CD4-positive, alpha-beta T cell treated with Interleukin-6 at 100 ng/mL for 8 hours (primary cell): ENCODE measurements around the gene XDH.

Experiments
- DNase-seq: peaks from one replicate; pipeline ENCODE4 v3.0.0-alpha.2; 2020; ENCODE audit warnings: mixed read lengths, low spot score

Gene XDH

DNA sequence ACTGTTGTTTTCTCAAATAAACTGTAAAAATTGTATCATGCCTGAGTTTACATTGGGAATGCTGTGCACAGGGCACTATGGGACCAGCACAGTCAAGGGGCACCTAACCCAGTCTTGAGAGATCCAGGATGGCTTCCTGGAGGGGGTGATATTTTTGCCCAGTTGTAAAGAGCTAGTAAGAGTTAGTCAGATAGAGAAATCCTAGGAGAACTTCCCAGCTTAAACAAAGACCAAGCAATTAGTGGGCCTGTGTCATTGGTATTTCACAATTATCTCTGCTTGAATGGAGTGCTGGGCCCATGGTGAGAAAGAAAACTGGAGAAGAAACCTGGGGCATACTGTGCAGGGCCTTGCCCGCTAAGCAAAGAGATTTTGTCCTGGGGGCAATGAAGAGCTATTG is 12.2 kb downstream of the XDH start:
- no peak for DNase-seq

DNA sequence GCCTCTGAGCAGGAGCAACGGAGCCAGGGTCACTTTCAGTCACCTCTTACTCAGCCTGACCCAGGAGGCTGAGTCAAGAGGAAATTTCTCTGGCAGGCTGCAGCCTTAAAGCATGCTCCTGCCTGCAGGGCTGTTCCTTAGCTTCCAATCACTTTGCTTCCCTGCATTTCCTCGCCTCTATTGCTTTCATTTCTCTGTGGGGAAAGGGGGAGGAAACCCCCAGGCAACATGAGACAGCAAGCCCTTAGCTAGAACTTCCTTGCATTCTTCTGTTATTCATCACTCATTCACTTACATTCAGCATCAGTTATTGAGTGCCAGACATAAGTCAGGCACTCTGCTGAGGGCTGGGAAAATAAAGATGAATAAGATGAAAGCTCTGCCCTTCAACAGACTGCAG is 13.0 kb downstream of the XDH start:
- DNase-seq: no peak

DNA sequence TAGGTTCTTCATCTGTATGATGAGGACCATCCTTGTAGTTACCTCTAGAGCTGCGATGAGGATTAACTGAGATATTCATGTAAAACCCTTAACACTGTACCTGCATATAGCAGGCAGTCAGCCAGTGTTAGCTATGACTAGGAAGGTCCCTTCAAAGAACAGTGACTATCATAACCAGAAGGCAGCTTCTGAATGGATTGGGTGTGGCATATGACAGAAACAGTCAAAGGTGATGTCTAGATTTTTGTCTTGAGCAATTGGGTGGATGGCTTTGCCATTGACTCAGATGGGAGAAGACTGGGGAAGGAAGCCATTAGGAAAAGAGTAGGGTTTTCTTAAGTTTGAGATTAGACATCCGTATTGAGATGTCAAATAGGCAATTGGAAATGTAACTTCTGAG is 15.7 kb downstream of the XDH start:
- no peak for DNase-seq

DNA sequence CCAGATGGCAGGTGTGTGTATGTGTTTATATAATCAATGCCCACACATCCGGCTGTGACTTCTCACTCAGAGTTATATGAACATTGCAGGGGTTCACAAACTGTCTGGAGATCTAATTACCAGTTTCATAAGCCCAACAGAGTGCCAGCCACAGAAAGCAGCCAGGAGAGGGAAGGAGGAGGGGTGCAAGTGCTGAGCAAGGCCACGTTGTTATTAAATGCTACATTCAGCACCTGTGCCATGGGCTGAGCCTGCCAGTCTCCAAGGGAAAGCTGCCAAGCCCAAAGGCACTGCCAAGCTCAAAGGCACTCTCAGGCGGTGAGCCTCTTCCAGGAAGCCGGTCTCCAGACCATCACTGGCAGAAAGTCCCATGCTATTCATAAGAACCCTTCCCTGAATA is 17.4 kb downstream of the XDH start:
- DNase-seq: no peak

DNA sequence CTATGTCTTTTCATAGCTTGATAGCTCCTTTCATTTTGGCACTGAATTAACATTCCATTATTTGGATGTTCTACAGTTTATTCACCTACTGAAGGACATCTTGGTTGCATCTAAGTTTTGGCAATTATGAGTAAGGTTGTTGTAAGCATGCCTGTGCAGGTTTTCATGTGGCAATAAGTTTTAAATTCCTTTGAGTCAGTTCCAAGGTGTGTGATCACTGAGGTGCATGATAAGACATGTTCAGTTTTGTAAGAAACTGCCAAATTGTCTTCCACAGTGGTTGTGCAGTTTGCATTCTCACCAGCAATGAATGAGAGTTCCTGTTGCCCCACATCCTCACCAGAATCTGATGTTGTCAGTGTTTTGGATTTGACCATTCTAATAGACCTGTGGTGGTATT is 24.2 kb downstream of the XDH start:
- DNase-seq: no peak

DNA sequence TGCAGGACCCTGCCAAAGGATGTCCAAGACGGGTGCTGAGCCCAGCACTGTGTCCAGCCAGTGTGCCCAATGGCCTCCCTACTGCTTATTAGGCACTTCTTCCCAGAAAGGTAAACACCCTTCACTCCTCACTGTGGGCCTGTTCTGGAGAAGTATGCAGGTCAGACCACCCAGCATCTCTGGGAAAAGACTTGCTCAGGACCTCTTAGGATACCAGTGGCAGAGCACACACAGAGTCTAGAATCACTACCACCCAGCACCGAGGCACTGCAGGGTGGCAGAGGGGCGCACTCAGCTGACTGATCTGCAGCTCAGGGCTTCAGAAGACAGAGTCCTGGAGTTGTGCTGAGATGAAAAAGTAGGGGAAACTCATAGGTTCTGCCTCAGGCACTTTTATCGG is 25.8 kb downstream of the XDH start:
- DNase-seq: no peak

DNA sequence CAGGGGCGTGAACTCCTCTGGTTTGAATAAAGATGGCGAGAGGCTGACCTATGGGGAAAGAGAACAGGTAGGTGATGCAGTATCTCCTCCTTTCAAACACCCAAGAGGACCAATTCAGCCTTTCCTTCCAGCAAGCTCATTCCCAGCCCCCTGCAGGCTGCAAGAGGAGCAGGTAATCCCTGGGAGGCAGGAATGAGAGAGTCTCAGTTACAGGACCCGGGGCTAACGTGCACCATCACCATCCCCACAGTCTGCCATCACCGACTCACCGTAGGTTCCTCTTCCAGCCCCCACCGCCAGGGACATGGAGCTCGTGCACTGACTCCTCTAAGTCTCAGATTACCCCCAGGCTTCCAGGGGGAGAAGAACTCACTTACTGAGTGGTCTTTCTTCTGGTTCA is 26.7 kb downstream of the XDH start:
- DNase-seq: no peak

DNA sequence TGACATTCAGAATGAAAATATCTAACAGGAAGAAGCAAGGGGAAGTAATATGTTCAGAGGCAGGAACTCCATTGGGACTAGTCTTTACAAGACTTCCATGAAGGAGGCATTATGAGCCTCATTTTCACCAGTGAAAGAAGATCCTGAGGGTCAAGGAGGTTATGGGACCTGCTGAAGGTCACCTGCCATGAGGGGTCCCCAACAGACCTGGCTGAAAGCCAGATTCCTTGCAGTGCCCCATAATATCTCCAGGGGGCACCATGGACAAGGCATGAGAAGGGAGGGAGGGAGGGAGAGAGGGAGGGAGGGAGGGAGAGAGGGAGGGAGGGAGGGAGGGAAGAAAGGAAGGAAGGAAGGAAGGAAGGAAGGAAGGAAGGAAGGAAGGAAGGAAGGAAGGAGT is 27.9 kb downstream of the XDH start:
- DNase-seq: no peak

DNA sequence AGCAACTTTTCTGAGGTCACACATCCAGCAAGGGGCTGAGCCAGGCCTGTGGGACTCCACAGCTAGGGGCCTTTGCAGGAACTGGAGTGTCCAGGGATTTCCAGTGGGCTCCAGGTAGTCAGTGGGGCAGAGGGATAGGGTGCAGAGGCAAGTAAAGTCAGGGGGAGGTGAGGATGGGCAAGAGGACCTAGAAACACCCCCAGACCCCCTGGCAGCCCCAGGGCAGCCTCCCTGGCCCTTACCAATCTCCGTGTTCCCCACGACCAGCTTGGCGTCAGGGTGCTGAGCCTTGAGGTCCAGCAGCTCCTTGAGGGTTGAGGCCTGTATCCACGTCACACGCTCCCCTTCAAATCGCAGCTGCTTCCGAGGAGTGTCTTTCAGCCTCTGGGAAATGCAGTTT is 28.4 kb downstream of the XDH start:
- DNase-seq: no peak

DNA sequence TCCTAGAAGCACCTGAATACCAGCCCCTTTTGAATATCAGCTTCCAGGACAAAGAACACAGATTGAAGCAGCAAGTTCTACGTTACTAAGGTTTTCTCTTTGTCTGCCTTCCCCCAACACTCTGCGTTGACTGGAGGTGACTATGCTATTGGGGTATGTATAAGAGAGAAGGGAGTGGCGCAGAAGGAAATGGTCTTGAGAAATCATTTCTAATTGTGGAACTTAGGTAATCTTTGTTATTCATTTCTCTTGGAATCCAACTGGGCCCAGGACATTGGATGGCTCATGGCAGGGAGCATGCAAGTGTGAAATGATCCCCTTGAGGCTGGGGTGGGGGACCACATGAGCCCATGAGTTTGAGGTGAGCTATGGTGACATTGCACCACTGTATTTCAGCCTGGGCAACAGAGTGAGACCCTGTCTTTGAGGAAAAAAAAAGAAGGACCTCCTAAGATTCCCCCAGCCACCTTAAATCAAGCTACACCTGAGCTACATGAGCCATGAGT is 29.7 kb downstream of the XDH start:
- DNase-seq: no peak

DNA sequence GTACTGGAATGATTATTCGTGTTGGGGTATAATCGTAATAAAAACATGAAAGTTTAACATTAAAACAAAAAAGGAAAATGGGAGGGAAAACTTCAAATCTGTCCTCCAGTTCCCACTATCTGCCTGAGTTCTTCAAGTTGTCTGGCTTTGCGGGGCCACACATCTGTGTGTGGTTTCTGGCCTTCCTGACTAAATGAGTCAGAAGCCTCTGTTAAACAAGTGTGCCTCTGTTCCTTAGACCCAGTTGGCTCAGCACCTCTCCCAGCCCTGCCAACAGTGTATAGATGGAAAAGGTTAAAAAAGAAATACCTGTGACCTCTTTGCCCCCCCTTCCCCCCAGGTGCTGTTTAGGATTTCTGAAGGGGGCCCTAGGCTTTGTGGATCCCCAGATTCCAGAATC is 30.2 kb downstream of the XDH start:
- DNase-seq: no peak

DNA sequence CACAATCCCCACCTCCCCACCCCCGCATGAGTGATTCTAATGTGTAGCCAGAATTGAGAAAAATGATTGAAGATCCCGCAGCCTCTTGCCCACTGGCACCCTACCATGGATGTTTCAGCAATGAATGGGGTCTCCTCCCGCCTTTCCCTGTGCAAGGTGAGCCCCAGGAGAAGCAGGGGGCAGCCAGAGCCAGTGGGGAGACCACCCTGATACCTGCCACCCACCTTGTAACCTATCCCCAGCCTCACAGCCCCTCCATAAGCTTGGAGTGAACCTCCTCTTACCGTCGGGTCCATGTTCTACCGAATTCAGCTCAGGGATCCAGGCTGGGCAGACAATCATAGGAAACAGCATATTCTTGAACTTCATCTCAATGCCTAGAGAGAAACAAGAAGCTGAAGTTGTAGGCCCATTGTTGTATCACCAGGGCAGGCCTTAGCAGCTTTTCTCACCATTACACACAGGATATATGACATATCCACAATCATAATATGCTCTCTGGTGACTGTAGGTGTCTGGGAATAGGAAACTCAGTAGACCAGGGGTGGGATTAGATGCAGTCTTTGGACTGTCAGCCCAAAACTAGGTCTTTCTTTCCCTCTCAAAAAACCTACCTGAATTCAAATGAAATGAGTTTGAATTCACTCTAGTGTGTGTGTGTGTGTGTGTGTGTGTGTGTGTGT is 30.9 kb downstream of the XDH start:
- no peak for DNase-seq

DNA sequence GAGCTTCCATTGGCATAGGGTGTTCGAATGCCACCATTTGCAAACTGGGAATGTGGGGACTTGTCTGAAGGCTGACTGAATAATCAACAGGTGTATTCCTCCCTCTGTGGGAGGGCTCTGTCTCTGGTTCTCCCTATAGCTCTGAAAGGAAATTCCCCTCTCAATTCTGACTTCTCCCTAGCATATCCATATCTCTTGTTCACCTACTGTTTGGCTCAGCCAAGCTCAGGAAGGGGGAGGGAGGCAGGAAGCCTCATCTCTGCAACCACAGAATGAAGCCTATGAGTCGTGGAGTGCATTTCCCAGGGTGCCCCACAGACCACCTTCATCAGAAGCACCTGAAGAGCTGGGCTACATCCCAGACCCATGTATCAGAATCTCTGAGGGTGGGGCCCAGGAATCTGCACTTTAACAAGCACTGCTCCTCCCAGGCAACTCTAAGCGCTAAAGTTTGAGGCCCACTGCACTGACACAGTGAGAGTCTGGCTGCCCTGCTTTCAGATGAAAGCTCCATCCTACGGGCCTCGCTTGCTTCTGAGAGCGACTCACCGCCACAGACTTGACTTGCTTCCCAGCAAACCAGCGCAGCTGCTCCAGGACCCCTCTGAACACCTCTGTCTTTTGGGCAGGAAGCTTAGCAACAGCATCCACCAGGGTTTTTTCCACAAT is 32.0 kb downstream of the XDH start:
- DNase-seq: no peak

DNA sequence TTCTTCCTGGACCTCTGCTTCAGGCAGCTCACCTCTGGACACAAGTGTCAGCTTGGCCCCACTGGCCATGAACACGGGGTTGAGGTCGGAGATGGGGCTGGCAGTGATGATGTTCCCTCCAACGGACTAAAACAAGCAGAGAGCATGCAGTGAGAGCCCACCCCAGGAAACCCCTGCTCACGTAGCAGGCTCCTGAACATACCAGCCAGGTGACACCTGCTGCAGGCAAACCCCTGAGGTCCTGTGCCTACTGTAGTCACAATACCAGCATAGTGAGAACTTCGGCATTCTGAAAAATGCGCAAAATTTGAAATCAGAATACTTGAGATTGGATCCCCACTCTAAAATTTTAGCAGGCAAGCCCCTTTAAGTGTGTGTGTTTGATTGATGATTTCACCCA is 32.9 kb downstream of the XDH start:
- DNase-seq: no peak

DNA sequence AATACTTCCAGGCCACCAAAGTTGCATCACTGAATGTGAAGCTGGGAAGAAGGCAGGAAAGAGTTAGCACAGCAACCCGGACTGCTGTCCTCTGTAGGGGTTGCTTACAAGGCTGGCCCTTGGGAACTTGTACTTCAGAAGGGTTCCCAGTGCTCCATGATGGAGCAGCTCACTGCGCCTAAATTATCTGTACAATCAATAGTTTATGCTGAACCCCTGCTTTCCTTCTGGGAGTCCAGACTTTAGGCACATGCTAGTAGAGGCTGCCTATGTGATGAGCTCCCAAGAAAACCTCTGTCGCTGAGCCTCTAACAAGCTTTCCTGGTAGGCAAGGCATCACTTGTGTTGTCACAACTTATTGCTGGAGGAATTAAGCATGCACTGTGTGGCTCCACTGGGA is 34.3 kb downstream of the XDH start:
- DNase-seq: no peak

DNA sequence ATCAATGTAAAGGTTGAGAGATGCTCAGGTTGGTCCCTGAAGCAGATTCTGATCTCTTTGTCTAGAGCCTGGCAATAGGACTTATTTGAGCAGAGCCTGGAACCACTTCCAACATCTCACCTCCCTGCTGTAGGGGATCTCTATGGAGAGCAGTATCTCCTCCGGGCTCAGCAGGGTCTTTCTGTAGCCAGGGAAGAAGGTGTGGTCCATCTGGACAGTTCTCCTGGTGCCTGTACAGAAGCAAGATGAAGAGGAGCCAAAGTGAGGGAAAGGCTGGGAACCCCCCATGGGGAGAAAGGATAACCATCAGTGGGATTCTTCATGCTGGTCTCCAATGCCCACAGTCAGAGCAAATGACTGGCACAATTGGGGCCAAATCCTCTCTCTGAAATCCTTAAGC is 34.8 kb downstream of the XDH start:
- DNase-seq: no peak

DNA sequence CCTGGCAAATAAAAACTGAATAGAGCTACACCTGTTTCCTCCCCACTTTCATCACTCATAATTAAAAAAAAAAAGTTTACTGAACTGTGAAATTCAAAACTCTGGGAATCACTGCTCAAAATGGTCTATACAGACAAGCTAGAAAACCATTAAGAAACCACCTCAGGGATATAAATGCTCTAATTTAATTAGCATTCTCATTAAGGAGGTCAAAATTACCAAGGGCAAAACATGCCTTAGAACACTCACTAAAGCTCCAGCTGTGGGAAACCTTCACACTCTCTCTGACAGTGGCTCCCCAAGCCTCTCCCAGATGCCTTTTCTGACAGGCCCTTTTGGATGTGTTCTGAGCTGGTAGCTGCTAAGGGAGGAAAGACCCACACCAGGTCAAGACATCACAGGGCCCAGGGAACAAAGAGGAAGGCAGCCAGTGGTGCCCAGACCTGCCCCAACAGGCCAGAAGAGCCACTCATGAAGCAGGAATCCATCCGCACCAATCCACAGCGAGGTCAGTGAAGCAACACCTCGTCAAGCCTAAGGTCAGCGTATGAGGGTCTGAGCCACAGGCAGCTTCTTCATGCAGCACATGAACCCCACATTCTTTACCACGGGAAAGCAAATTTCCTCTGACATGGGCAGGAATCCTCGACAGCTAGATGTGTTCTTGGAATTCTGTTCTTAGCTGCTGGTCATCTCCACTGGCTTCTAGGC is 35.6 kb downstream of the XDH start:
- no peak for DNase-seq

DNA sequence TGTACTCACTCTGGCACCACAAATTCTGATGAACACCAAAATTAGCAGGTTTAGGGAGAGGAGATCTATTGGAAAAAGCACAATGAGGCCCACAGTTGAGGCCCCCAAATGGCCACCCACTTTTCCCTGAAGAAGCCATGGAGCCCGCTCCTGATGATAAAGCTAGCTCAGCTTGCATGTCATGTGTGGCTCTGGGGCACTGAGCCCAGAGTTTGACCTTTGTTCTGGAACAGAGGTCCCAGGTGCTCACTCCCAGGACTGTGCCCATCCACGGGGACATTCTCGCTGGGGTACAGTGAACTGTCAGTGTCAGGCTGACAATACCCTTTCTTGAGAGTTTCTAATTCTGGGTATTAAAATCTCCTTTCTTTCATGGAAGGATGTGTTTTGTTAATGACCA is 36.2 kb downstream of the XDH start:
- DNase-seq: no peak

DNA sequence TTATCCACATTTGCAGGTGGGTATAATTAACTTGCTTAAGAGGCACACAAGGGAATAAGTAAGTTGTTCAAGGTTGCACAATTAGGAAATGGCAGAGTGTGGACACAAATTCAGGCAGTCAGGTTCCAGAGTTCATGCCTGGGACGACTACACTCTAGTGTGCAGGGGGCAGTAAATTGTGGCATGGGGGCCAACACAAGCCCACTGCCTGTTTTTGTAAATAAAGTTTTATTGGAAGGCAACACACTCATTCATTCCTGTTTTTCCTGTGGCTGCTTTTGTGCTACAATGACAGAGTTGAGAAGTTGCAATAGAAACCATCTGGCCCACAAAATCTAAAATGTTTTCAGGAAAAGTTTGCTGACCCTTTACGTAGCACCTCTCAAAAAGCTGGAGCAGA is 41.4 kb downstream of the XDH start:
- no peak for DNase-seq

DNA sequence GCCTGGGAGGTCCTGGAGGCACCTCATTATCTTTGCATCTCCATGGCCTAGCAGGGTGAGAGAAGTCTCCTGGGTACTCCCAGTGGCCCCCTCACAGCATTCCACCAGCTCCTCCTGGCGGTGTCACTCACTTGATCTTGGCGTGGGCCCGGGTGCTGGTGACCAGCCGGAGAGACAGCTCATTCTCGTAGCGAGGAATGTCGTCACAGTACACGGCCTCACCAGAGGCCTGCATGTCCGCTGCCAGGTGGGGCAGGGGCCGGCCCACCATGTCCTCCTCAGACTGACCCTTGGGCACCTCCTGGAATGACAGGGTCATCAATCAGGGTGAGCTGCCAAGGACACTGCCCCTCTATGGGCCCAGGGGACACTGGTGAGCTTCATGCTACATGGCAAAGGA is 42.4 kb downstream of the XDH start:
- DNase-seq: no peak

DNA sequence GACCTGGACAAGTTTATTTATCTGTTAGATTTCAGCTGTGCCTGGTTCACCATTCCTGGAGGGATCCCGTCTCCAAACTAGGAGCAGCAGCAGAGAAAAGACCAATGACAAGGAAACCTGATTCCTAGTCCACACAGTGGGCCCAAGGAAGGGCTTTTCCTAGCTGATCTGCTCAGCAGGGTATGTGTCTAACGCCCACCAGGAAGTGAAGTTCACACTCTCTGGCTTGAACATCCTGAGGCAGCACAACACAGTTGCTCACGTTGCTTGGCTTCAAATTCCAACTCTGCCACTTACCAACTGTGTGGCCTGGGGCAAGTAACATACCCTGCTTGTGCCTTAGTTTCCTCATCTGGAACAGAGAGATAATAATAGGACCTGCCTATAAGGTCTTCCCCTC is 42.9 kb downstream of the XDH start:
- no peak for DNase-seq

DNA sequence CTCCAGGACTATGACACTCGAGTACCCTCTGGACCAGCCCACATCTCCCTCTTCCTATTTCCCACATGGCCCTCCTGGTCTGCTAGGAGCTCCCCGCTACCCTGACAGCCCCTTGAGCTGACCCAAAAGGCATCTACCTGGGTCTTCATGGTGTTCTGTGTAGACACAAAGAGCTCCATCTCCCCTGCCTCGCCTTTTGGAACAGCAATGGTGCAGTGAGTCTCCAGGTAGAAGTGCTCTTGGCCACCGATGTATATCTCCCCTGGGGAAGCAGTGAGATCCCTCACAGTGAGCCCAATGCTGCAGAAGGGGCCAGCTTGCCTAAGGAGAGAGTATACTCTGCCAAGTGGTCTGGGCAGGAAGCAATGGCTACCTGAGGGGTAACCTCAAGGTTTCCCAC is 47.8 kb downstream of the XDH start:
- no peak for DNase-seq

DNA sequence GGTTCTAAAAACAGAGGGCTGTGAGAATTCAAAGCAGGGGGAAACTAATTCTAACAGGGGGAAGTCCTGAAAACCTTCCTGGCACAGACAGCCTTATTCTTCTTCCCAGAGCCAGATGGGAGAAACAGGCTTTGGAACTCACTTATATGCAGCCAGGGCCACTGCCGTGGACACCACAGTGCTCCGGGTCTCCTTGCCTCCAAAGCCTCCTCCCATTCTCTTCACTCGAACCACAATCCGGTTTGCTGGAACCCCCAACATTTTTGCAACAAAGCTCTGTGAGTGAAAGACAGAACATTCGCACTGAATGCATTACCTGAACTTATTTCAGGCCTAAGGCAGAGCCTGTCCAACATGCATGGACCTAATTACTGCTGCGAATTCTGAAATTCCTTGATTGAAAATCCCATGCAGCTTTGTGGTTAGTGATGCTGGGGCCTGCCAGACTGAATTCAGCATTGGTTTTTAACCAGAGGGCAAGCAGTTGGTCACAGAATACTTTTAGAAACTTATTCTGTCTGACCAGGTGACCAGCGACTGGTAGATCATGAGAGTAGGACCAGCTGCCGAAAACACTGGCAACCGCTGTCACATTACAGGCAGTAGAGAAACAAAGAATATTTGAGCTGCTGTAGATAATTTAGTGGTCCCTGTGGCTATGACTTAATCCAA is 48.6 kb downstream of the XDH start:
- no peak for DNase-seq
